WTC11 (cell line): ENCODE results near the gene CENPX.

Experiments
- ATF2 ChIP-seq: sonication (generic); formaldehyde crosslinking; IDR thresholded peaks from 2 replicates; pipeline ENCODE4 v1.8.1; 2022; ENCODE audit warnings: low read depth, missing genetic modification reagents, borderline replicate concordance
- CREB1 ChIP-seq: sonication (generic); formaldehyde crosslinking; IDR thresholded peaks from 2 replicates; pipeline ENCODE4 v1.8.0; 2023; ENCODE audit warnings: mild to moderate bottlenecking, missing genetic modification reagents
- CTCF ChIP-seq: fragments of 200-600 bp; IDR thresholded peaks from 2 replicates; pipeline ENCODE4 v1.8.0; 2022; ENCODE audit warnings: antibody characterized with exemption
- KAT7 ChIP-seq: sonication (generic); formaldehyde crosslinking; IDR thresholded peaks from 2 replicates; pipeline ENCODE4 v1.8.1; 2023; ENCODE audit warnings: missing genetic modification reagents, mild to moderate bottlenecking, borderline replicate concordance
- NFYB ChIP-seq: sonication (generic); formaldehyde crosslinking; conservative IDR thresholded peaks from 2 replicates; pipeline ENCODE4 v1.8.0; 2022; ENCODE audit warnings: low read depth, missing genetic modification reagents
- NR1H2 ChIP-seq: sonication (generic); formaldehyde crosslinking; IDR thresholded peaks from 2 replicates; pipeline ENCODE4 v1.9.0; 2021; ENCODE audit warnings: mild to moderate bottlenecking, moderate library complexity, missing genetic modification reagents
- NR3C1 ChIP-seq: sonication (generic); formaldehyde crosslinking; conservative IDR thresholded peaks from 2 replicates; pipeline ENCODE4 v1.8.1; 2023; ENCODE audit warnings: low read depth, mild to moderate bottlenecking, missing genetic modification reagents
- TEAD4 ChIP-seq: sonication (generic); formaldehyde crosslinking; IDR thresholded peaks from 2 replicates; pipeline ENCODE4 v1.8.0; 2022; ENCODE audit warnings: mild to moderate bottlenecking, missing genetic modification reagents
- ZBTB43 ChIP-seq: sonication (generic); formaldehyde crosslinking; IDR thresholded peaks from 2 replicates; pipeline ENCODE4 v1.8.1; 2023; ENCODE audit warnings: mild to moderate bottlenecking, missing genetic modification reagents

- TF ChIP-seq CTCF (no peak), KAT7 (no peak), ZBTB43 (no peak), NR1H2 (no peak), NR3C1 (no peak), NFYB (CRISPR knock-in tag) (no peak), ATF2 (CRISPR knock-in tag) (no peak), TEAD4 (CRISPR knock-in tag) (no peak), CREB1 (CRISPR knock-in tag) (no peak)
These were observed 8.2 kb downstream of the CENPX start for GRCh38 chr17:82014432-82014831.
